Lung (tissue), 12 donors: ENCODE results near the gene DENND1B. TPM values are rescaled to one million over a fixed set of nuclear protein-coding genes. Genes with fewer than 3 reads are reported as not detected.

Experiments
- ATAC-seq: fragments of 200-7000 bp; cut with Tn5 transposase; one replicate; pipeline ENCODE4 v1.9.1; 2020; ENCODE audit warnings: moderate number of reproducible peaks; ENCODE audit not compliant: insufficient read depth, low FRiP score
- DNase-seq, 3 donors: peaks; one replicate each; pipeline ENCODE4 v3.0.0-alpha.2; 2013 to 2017
- H3K27ac ChIP-seq, 2 donors: one replicate each; pipeline ENCODE4 v1.5.1; 2013; ENCODE audit warnings: mild to moderate bottlenecking in 2 of 2, moderate library complexity in 2 of 2, control low read depth in 1 of 2, inconsistent platforms in 1 of 2, low read depth in 1 of 2, low read length in 1 of 2
- H3K27me3 ChIP-seq, 3 donors: one replicate each; pipeline ENCODE4 v1.5.1; 2013; ENCODE audit warnings: low read length in 2 of 3; ENCODE audit not compliant: control insufficient read depth in 3 of 3, insufficient read depth in 3 of 3
- H3K36me3 ChIP-seq, 4 donors: one replicate each; pipeline ENCODE4 v1.5.1; 2013; ENCODE audit warnings: low read length in 4 of 4, mild to moderate bottlenecking in 1 of 4, moderate library complexity in 1 of 4; ENCODE audit not compliant: control insufficient read depth in 4 of 4, insufficient read depth in 4 of 4
- H3K4me1 ChIP-seq, 5 donors: one replicate each; pipeline ENCODE4 v1.5.1; 2013; ENCODE audit warnings: low read length in 5 of 5, mild to moderate bottlenecking in 2 of 5, moderate library complexity in 1 of 5; ENCODE audit not compliant: control insufficient read depth in 5 of 5, insufficient read depth in 5 of 5
- H3K4me3 ChIP-seq: one replicate; pipeline ENCODE4 v1.5.1; 2013; ENCODE audit warnings: mild to moderate bottlenecking, control low read depth, moderate library complexity
- H3K9ac ChIP-seq, 2 donors: one replicate each; pipeline ENCODE4 v1.5.1; 2013; ENCODE audit warnings: low read length in 2 of 2, control low read depth in 1 of 2; ENCODE audit not compliant: insufficient read depth in 1 of 2
- H3K9me3 ChIP-seq, 4 donors: one replicate each; pipeline ENCODE4 v1.5.1; 2013; ENCODE audit warnings: low read length in 3 of 4, mild to moderate bottlenecking in 1 of 4, moderate library complexity in 1 of 4; ENCODE audit not compliant: control insufficient read depth in 4 of 4, insufficient read depth in 3 of 4
- WGBS, 2 donors: extraction: QIAGEN DNeasy Blood & Tissue Kit; methylation state at CpG; one replicate each; pipeline ENCODE4 v1.1.7; 2013; 5-methylcytosine and 5-hydroxymethylcytosine counted together
- polyA plus RNA-seq, 2 donors: library from polyadenylated mRNA; stranded (reverse); fragments of 200-250 nt; gene quantifications; one replicate each; pipeline ENCODE4 v1.2.1, GENCODE V29; 2013
- total RNA-seq, 2 donors: library from RNA; depleted of rRNA in 1 of 2; stranded (reverse); fragments of >200 nt in 1 of 2; gene quantifications; one replicate each; pipeline ENCODE4 v1.2.1, GENCODE V29; 2014 to 2021
- TF ChIP-seq, protein P1 (sequence below): IDR thresholded peaks from 2 replicates; pipeline ENCODE4 v1.5.1; 2012; ENCODE audit warnings: mild to moderate bottlenecking; ENCODE audit errors: control extremely low read depth, extremely low read depth
- donor health status: control.
- donor health status: control.
- donor health status: Bipolar disorder and iron deficiency.
- donor health status: healthy.
- donor health status: DM: yes; HTN: yes; CAD: no.

DENND1B gene
- total and polyA plus RNA-seq, 4 donors = 2.7 to 41.0 (median 10.1) TPM

DNA sequence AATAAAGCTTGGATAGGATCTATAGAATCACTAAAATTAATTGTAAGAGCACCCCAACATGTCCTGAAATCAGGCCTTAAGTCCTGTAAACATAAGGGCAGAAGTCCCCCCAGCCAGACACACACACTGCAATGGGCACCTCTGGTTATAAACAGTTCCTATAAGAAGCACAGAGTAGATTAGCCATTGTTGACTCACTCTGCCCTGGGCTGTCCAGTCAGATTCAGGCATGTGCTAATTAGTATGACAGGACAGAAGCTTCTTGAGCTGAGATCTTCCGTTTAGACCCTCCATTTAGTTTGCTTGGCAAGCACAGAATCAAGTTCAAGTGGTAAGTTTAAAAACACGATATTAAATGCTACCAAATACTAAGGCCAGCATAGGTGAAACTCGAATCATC, 11.8 kb upstream of the DENND1B start:
- H3K27me3 ChIP-seq = no peaks in the 10 kb centered on the region
- H3K36me3 ChIP-seq = no peaks in the 10 kb centered on the region
- H3K4me1 ChIP-seq = peaks cover 0 to 4% (median 0%) of the 10 kb centered on the region in 5 donors
- DNase-seq = no peak
- H3K9ac ChIP-seq = no peak overlapping the region
- H3K27ac ChIP-seq = no peak overlapping the region
- 89 to 93% methylated on average over 3 of the region's 3 CpGs for WGBS, 2 donors
- H3K4me3 ChIP-seq = no peak overlapping the region
- H3K9me3 ChIP-seq = peaks cover 0 to 5% (median 2%) of the 10 kb centered on the region in 4 donors
- no peak for ATAC-seq
- TF ChIP-seq, protein P1, sequence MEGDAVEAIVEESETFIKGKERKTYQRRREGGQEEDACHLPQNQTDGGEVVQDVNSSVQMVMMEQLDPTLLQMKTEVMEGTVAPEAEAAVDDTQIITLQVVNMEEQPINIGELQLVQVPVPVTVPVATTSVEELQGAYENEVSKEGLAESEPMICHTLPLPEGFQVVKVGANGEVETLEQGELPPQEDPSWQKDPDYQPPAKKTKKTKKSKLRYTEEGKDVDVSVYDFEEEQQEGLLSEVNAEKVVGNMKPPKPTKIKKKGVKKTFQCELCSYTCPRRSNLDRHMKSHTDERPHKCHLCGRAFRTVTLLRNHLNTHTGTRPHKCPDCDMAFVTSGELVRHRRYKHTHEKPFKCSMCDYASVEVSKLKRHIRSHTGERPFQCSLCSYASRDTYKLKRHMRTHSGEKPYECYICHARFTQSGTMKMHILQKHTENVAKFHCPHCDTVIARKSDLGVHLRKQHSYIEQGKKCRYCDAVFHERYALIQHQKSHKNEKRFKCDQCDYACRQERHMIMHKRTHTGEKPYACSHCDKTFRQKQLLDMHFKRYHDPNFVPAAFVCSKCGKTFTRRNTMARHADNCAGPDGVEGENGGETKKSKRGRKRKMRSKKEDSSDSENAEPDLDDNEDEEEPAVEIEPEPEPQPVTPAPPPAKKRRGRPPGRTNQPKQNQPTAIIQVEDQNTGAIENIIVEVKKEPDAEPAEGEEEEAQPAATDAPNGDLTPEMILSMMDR = no peak

DNA sequence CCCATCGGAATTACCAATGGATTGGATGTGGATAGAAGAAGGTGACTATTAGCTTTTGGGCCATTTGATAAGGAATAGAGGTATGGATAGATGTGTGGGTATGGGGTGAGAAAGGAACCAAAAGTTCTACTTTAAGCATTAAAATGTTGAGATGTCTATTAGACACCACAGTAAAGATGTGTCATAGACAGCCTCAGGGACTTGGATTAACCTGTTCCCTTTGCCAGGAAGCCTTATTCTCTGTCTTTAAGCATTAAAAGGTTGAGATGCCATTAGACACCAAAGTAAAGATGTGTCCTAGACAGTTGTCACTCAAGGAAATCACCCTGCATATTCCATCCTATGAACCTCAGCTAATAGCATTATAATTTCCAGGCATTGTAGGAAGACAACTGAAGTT, 11.0 kb upstream of the DENND1B start:
- no peak for DNase-seq
- no peaks in the 10 kb centered on the region for H3K27me3 ChIP-seq
- H3K27ac ChIP-seq = no peak overlapping the region
- WGBS, 2 donors = 94 to 100% methylated on average over 1 of the region's 1 CpG
- H3K36me3 ChIP-seq = no peaks in the 10 kb centered on the region
- H3K9ac ChIP-seq = no peak overlapping the region
- no peak for ATAC-seq
- H3K4me3 ChIP-seq = no peak overlapping the region
- TF ChIP-seq, protein P1 = no peak
- H3K4me1 ChIP-seq = peaks cover 0 to 4% (median 0%) of the 10 kb centered on the region in 5 donors
- H3K9me3 ChIP-seq = peaks cover 0 to 5% (median 2%) of the 10 kb centered on the region in 4 donors

DNA sequence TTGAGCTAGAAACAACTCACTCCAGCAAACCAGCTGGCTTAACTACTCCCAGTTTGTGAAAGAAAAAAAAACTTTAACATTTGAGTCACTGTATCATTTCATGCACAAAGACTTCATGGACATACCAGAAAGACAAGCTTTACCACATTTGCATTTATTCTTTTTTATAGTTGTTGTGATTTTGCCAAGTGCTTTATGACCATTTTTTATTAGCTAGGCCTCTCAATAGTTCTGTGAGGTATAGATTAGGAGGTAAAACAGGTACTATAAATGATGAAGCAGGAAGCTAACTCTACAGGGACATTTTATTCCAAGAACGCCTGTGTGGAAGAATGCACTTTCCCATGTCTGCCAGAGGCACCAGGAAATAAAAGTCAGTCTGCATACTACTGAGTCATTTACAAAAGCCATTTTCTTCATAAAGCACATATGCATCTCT, 8.2 kb upstream of the DENND1B start:
- H3K27ac ChIP-seq = no peak overlapping the region

More for the DNA sequence above, 8.2 kb upstream of the DENND1B start:
- Histone ChIP-seq H3K36me3 (no peaks in the 10 kb centered on the region), H3K9me3 (no peaks in the 10 kb centered on the region), H3K9ac (no peak overlapping the region), H3K27me3 (no peaks in the 10 kb centered on the region), H3K4me3 (no peak overlapping the region), H3K4me1 (peaks cover 0 to 4% (median 0%) of the 10 kb centered on the region in 5 donors)
- no peak for ATAC-seq
- peak in 1 of 3 donors; percentile 18 for DNase-seq
- TF ChIP-seq, protein P1 = no peak
- 50 to 83% methylated on average over 1 of the region's 1 CpG for WGBS, 2 donors
